Endodermal cell (in vitro differentiated cells): ENCODE measurements around the gene PSEN1. TPM values are rescaled to one million over a fixed set of nuclear protein-coding genes. Genes with fewer than 3 reads are reported as not detected.

ENCODE experiments used
- DNase-seq: peaks from one replicate; pipeline ENCODE4 v3.0.0-alpha.2; 2017
- H3K27ac ChIP-seq: 2 replicates; pipeline ENCODE4 v1.5.1; 2013; ENCODE audit warnings: mild to moderate bottlenecking, low read depth, low read length, moderate library complexity
- H3K27me3 ChIP-seq: 2 replicates; pipeline ENCODE4 v1.6.1; 2013; ENCODE audit warnings: mild to moderate bottlenecking, low read length, moderate library complexity; ENCODE audit not compliant: insufficient read depth, control insufficient read depth, poor library complexity, severe bottlenecking
- H3K36me3 ChIP-seq: 2 replicates; pipeline ENCODE4 v1.7.0; 2013; ENCODE audit warnings: mild to moderate bottlenecking, low read length, moderate library complexity; ENCODE audit not compliant: control insufficient read depth, insufficient read depth
- H3K4me1 ChIP-seq: one replicate; pipeline ENCODE4 v1.7.0; 2013; ENCODE audit warnings: low read length; ENCODE audit not compliant: control insufficient read depth, insufficient read depth
- H3K4me3 ChIP-seq: 2 replicates; pipeline ENCODE4 v1.5.1; 2013; ENCODE audit warnings: mild to moderate bottlenecking, low read length, moderate library complexity
- H3K9ac ChIP-seq: 2 replicates; pipeline ENCODE4 v1.6.1; 2013; ENCODE audit warnings: mild to moderate bottlenecking, low read length, moderate library complexity; ENCODE audit not compliant: poor library complexity, severe bottlenecking; ENCODE audit errors: extremely low read depth
- H3K9me3 ChIP-seq: 2 replicates; pipeline ENCODE4 v1.6.1; 2013; ENCODE audit warnings: mild to moderate bottlenecking, low read length, moderate library complexity; ENCODE audit not compliant: control insufficient read depth
- H3K27ac Mint-ChIP-seq: 2 replicates; pipeline ENCODE4 v1.8.0; 2020; ENCODE audit warnings: mixed read lengths
- H3K27me3 Mint-ChIP-seq: 2 replicates; pipeline ENCODE4 v1.8.0; 2021; ENCODE audit warnings: mild to moderate bottlenecking, mixed read lengths; ENCODE audit not compliant: insufficient read depth
- H3K36me3 Mint-ChIP-seq: 2 replicates; pipeline ENCODE4 v1.8.0; 2020; ENCODE audit warnings: low read depth, mixed read lengths
- H3K4me1 Mint-ChIP-seq: 2 replicates; pipeline ENCODE4 v1.8.0; 2020; ENCODE audit warnings: mixed read lengths
- H3K4me3 Mint-ChIP-seq: 2 replicates; pipeline ENCODE4 v1.8.0; 2020; ENCODE audit warnings: mild to moderate bottlenecking, moderate library complexity, mixed read lengths
- H3K9me3 Mint-ChIP-seq: 2 replicates; pipeline ENCODE4 v1.8.0; 2020; ENCODE audit warnings: mild to moderate bottlenecking, mixed read lengths
- CTCF ChIP-seq: fragments of 200-600 bp; sonication (generic); conservative IDR thresholded peaks from 2 replicates; pipeline ENCODE4 v1.5.0; 2021; ENCODE audit warnings: antibody characterized with exemption, mild to moderate bottlenecking
- WGBS, 2 experiments: methylation state at CpG; one replicate each; pipeline versions ENCODE4 v1.1.5 to v1.1.7; 2013; ENCODE audit warnings: missing lambda C conversion rate in 2 of 2, mixed read lengths in 1 of 2; ENCODE audit not compliant: insufficient coverage in 1 of 2, insufficient read length in 1 of 2; 5-methylcytosine and 5-hydroxymethylcytosine counted together
- total RNA-seq, 2 donors: library from RNA; stranded (reverse); fragmentation: NEBNext Ultra II Directional in 1 of 2; extraction: Animal tissue kit (Norgen Biotek cat#: 25700) in 1 of 2; gene quantifications; 2 replicates in 1 of 2; 3 replicates in 1 of 2; pipeline ENCODE4 v1.2.1, GENCODE V29; 2021

Gene PSEN1
- total RNA-seq, 2 donors from 2014 or later, result 45.7 to 49.9 TPM

GRCh38 chr14:73125169-73125588, 11.1 kb upstream of the PSEN1 start:
- H3K4me3 ChIP-seq, result peak overlapping the region; percentile 31
- peak; percentile 69 for DNase-seq
- TF ChIP-seq CTCF, result no peak
- H3K9me3 Mint-ChIP-seq, result no peaks in the 10 kb centered on the region
- H3K27ac ChIP-seq, result peak overlapping the region; percentile 15
- H3K9me3 ChIP-seq, result no peaks in the 10 kb centered on the region
- no peak overlapping the region for H3K4me3 Mint-ChIP-seq
- H3K27me3 ChIP-seq, result no peaks in the 10 kb centered on the region
- peaks cover 5% of the 10 kb centered on the region for H3K4me1 ChIP-seq
- peaks cover 49% of the 10 kb centered on the region for H3K36me3 Mint-ChIP-seq
- H3K4me1 Mint-ChIP-seq, result peaks cover 30% of the 10 kb centered on the region
- no peak overlapping the region for H3K27ac Mint-ChIP-seq
- WGBS, 2 experiments, result 20 to 48% methylated on average over 3 to 5 of the region's 5 CpGs
- H3K27me3 Mint-ChIP-seq, result peaks cover 42% of the 10 kb centered on the region
- peaks cover 48% of the 10 kb centered on the region for H3K36me3 ChIP-seq
- peak overlapping the region; percentile 41 for H3K9ac ChIP-seq

DNA sequence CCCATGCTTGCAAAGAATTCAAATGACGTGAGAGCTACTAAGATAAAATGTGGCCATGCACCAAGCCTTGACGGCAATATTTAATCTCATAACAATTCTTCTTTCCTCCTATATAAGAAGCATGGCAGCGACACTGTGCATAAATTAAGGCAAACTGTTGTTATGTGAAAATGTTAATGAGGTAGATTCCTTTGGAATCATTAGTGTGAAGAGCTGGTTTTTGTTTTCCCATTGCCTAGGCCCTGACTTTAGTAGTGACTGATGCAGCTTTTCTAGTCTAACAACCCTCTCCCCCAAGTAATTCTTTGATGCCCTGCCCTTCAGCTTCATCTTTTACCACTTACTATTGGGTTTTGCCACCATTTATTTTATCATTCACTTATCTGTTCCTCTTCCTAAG, 10.6 kb upstream of the PSEN1 start:
- H3K27ac ChIP-seq, result no peak overlapping the region
- Mint-ChIP-seq H3K27ac (no peak overlapping the region), H3K27me3 (peaks cover 38% of the 10 kb centered on the region), H3K9me3 (no peaks in the 10 kb centered on the region), H3K4me1 (peaks cover 30% of the 10 kb centered on the region), H3K36me3 (peaks cover 43% of the 10 kb centered on the region), H3K4me3 (no peak overlapping the region)
- H3K27me3 ChIP-seq, result no peaks in the 10 kb centered on the region
- no peak overlapping the region for H3K9ac ChIP-seq
- H3K36me3 ChIP-seq, result peaks cover 43% of the 10 kb centered on the region
- no peak for TF ChIP-seq CTCF
- peaks cover 5% of the 10 kb centered on the region for H3K4me1 ChIP-seq
- no peak for DNase-seq
- H3K4me3 ChIP-seq, result peak overlapping the region; percentile 6
- 45 to 93% methylated on average over 2 to 3 of the region's 3 CpGs for WGBS, 2 experiments
- no peaks in the 10 kb centered on the region for H3K9me3 ChIP-seq

GRCh38 chr14:73133795-73134194, 2.5 kb upstream of the PSEN1 start:
- H3K36me3 Mint-ChIP-seq, result peaks cover 21% of the 10 kb centered on the region
- Histone ChIP-seq H3K4me1 (no peaks in the 10 kb centered on the region), H3K27me3 (no peaks in the 10 kb centered on the region), H3K36me3 (no peaks in the 10 kb centered on the region), H3K27ac (no peak overlapping the region), H3K9me3 (peaks cover 8% of the 10 kb centered on the region), H3K4me3 (no peak overlapping the region), H3K9ac (no peak overlapping the region)
- no peak for DNase-seq
- TF ChIP-seq CTCF, result no peak
- WGBS, 2 experiments, result 96 to 100% methylated on average over 1 to 3 of the region's 3 CpGs
- no peak overlapping the region for H3K27ac Mint-ChIP-seq
- H3K4me3 Mint-ChIP-seq, result no peak overlapping the region
- peaks cover 6% of the 10 kb centered on the region for H3K9me3 Mint-ChIP-seq
- peaks cover 7% of the 10 kb centered on the region for H3K4me1 Mint-ChIP-seq
- peaks cover 22% of the 10 kb centered on the region for H3K27me3 Mint-ChIP-seq
